ELR (cell line): Measurements from ENCODE around the gene LRP2BP.
"Not testable (repeated sequence)": the region's sequence is repeated elsewhere in the genome, so short reads cannot be mapped to it uniquely, and the experiment has no call there.

Experiments
- DNase-seq: peaks from one replicate; pipeline ENCODE4 v3.0.0-alpha.2; 2015; ENCODE audit warnings: low read depth

LRP2BP gene

DNA sequence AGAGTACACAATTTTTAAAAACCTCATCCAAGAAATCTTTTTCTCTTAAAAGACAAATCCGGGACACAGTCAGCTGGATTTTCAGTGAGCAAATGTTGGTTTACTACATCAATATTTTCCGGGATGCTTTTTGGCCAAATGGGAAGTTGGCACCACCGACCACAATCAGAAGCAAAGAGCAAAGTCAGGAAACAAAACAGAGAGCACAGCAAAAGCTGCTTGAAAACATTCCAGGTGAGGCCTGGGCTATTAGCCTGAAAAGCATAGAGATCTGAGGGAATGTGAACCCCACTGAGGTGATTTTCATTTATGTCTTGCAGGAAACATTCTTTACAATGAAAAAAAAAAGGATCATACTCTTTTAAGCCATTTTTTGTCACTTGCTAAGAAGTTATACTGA, 33.9 kb downstream of the LRP2BP start:
- DNase-seq = no peak

DNA sequence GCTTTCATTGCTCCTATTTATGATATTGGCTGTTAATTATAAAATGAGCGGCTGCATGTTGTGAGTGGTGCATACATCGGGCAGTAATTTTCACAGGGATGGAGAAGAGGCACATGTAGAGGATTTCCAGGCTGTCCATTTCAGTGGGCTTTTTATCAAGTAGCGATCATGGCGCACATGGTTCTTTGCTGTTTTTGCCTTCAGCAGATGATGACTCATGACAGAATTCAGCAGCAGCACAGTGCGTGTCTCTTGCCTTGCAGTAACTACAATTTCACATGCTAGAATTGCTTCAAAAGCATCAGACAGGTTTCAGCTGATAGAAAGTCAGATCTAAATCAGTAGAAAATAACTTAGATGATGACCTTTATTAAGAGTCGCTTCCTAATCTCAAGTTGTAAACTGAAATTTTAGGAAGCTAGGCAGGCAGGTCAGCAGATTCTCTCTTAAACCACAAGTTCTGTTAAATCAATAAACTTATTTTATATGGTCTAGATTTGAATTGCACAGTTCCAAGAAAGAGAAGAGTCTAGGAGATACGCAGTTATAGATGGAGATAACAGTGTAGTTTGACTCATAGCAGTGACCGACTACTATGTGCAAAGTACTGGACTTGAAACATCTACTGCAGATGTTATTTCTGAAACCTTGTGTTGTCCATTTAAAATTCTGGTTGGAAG, 35.8 kb downstream of the LRP2BP start:
- DNase-seq = peak; percentile 67

DNA sequence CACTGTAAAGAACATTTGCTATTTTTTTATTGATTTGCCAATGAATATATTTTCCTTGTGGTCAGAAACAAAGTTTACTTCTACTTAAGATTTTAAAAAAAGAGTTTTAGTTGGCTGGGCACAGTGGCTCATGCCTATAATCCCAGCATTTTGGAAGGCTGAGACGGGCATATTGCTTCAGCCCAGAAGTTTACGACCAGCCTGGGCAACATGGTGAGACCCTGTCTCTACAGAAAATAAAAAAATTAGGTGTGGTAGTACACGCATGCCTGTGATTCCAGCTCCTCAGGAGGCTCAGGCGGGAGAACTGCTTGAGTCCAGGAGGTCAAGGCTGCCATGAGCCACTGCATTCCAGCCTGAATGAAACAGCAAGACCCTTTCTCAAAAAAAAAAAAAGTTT, 36.8 kb downstream of the LRP2BP start:
- peak; percentile 41 for DNase-seq

DNA sequence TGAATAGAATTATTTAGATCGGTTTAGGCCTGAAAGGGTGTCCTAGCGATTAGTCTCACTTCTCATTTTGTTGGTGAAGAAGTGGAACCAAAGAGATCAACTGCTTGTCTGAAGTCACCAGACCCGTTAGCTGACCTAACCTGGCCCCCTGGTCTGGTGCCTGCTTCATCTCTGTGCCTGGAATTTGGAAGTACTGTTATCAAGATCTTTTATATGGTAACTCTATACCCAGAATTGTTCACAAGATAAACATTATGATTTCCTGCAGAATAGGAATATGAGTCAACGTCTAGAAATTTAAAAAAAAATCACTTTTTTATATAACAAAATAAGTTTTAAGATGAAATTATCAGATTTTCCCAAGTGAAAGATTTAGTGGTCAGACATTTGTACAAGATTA, 37.2 kb downstream of the LRP2BP start:
- DNase-seq = peak; percentile 72

DNA sequence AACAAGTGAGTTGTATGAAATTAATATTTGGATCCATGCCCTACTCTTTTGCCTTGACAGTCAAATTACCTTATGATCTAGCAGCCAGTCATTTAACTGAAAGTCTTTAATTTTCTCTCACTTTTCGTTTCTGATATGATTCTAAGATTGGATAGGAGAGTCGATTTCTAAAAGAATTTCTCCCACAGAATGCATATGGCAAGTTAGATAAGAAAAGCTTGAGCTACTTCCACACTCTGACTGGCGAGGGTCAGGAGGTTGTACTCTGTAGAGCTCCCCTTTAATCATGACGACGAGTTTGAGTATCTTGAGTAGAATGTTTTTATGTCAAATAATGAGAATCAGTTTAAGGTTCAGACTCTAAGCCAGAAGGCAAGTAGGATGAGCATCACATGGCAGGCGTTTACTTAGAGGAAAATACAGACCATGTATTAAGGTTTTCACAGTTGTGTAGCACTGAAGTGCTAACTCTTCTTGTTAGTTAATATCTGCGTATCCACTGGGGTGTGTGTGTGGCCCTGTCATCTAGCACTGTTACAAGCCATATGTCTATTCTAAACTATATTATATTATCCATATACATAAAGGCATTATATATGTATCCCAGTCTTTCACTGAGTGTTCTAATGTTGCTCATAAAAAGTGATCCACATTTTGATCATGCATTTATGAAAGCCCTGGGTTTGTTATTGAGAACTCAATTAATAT, 37.8 kb downstream of the LRP2BP start:
- no peak for DNase-seq

DNA sequence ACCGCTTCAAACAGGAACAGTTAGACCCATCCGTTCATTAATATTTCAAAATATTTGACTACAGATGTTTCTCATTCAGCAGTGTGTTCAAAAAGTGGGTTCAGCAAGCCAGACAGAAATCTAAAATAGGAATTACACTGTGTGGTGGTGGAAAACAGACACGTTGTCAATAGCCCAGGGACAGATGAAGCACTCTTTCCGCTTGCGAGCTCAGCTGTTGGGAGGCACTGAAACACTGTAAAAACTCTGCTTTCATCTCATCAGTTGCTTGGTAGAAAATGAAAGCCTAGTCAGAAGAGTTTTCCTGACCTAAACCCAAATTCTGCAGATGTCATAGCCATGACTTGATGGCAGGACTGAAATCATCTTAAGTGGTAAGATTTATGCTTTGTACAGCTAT, 38.5 kb downstream of the LRP2BP start:
- no peak for DNase-seq

DNA sequence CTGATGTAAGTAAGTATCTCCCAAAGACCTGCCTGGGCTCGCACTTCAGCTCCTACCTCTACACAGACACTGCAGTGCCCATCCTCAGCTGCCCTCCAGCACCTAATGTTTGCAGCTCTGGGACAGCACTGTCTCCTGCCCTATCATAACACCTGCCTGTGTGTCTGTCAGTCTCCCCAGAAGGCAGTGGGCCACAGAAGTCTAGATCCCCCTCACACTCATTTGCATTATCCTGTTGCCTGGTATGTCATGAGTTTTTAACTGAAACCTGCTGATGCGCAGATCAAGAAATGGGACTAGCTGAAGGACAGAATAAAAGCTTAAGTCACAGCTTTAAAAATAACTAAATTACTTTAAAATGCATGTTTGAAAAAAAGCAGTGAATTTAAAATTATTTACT, 43.0 kb downstream of the LRP2BP start:
- DNase-seq = no peak

DNA sequence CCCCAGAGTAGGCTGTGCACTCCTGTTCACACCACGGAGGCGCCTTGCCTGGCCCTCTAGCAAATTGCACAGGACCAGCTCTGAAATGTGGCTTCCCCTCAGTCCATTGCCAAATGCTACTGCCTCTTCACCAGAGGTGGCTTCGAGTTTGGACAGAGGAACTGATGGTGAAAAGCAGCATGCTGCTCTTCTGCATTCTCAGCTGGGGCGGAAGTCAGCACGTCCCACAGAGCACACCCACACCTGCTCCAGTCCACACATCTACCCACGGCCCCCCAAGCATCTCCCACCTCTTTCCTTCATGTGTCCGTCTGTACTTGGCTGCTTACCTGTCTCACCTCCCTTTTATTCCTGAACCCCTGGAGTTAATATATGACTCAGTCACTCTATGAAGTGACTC, 43.5 kb downstream of the LRP2BP start:
- no peak for DNase-seq

DNA sequence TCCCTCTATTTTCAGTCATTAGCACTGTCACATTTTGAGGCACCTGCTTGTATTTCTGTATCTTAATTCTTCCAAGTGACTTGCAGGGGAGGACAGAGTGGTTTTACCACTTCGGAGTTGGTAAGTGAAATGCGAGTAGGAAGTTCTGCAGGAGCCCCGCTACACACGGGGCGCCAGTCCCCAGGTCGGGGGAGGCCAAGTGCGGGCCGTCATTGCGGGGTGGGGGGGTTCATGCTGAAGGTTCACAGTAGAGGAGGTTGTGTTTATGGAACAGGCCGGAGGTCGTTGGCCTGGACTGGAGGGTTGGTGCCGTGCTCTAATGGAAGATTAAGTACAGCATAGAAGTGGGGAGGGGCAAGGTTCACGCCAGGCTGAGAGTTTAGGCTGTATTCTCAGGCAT, 44.0 kb downstream of the LRP2BP start:
- no peak for DNase-seq

DNA sequence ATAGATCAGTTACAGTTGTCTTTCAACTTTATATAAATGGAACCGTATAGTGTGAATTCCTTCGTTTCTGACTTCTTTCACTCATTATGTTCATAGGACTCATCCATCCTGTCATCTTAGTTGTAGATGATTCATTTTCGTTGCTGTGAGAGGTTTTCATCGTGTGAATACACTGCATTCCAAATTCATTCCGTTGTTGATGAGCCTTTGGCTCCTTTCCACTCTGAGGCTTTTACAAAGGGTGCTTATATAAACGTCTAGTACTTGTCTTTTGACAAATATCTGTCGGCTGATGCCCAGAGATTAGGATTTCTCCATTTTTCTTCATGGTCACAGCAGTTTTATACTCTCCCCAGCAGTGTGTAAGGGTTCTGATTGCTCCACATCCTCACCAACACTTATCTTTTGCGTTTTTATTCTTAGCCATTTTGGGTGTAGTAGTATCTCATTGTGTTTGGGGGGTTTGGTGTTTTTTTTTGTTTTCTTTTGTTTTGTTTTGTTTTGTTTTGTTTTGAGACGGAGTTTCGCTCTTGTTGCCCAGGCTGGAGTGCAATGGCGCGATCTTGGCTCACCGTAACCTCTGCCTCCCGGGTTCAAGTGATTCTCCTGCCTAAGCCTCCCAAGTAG, 48.6 kb downstream of the LRP2BP start:
- peak; percentile 62 for DNase-seq

DNA sequence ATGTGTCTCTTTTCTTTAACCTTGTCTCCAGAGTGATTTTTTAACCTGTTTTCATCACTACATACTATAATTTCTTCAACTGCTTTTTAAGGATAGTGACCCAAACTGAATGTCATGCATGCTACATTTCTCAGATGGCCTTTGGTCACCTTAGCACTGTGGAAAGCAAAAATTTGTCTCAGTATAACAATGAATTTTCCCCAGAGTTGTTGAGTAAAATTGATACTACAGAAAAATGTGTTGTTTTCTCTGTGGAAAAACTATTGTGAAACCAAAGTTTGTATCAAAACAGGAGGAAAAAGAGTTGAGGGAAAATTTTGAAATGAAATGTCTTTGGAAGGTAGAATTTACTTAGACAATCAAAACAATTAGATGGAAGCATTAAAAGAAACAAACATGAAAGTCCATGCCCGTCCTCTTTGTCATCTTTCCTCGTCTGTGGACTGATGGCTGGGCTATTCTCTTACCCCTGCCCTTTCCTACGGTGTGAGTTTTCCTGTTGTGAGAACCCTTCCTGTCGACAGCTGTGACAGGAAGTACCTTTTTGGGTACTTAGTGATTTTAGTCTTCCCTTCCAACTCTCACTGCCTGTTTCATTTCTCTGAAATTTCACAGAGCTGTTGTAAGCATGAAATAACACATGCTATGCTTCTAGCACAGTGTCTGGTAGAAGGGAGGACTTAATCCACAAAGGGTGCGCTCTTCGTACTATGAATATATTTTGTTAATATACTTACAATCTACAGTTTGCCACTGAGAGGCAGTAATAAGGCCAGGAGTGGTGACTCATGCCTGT, 50.8 kb downstream of the LRP2BP start:
- DNase-seq = no peak

DNA sequence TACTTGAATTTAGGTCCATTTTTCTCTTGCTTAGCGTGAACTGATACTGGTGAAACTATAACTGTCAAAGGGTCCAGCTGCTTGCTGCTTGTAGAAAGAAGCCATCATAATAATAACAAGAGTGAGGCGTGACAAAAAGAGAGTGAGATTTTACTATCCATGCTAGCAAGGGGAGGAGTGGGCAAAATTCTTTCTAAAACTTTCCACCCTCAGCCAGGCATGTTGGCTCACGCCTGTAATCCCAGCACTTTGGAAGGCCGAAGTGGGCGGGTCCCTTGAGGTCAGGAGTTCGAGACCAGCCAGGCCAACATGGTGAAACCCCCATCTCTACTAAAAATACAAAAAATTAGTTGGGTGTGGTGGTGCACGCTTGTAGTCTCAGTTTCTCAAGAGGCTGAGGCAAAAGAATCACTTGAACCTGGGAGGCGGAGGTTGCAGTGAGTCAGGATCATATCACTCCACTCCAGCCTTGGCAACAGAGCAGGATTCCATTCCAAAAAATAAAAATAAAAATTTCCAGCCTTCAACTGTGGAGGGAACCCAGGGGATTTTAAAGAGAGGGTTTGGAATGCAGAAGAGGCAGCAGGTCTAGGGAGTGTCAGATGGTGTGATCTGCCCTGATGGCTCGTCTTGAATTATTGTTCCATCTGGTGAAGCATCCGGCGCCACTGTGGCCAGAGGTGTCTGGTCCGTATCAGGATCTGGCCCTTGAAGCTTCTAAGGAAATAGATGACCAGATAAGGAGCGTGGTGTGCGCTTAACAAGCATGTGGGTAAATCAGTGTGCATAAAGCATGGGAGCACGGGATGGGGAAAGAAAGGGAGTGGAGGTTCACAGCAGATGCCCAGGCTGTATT, 51.8 kb downstream of the LRP2BP start:
- DNase-seq = peak; percentile 17

DNA sequence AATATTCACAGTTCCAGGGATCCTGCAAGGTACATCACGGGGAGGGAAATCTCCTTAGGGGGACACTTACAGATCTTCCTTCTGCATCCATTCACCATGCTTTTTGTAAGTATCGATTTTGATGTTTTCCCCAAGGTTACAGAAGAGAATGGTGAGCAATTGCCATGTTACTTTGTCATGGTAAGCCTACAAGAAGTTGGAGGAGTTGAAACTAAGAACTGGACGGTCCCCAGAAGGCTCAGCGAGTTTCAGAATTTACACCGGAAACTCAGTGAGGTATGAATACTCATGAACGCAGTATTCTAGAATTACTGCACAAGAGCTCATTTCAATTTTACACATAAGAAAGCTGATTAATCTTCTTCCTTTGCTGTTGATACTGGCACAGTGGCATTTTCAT, 53.9 kb downstream of the LRP2BP start:
- no peak for DNase-seq

DNA sequence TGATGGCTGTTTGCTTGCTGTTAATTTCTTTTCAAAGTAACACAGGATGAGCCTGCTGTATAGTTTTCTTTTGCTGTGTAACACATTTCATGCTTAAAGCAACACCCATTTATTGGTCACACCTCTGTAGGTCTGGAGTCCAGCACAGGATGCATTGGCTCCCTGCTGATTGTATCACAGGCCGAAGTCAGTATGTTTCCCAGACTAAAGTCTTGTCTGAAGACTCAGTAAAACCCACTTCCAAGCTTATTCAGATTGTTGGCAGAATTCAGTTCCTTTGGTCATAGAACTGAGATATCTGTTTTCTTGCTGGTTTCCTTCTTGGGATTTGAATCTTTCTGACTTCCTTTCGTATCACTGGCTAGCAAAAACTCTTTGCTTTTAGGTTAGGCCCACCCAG, 54.3 kb downstream of the LRP2BP start:
- DNase-seq = no peak

DNA sequence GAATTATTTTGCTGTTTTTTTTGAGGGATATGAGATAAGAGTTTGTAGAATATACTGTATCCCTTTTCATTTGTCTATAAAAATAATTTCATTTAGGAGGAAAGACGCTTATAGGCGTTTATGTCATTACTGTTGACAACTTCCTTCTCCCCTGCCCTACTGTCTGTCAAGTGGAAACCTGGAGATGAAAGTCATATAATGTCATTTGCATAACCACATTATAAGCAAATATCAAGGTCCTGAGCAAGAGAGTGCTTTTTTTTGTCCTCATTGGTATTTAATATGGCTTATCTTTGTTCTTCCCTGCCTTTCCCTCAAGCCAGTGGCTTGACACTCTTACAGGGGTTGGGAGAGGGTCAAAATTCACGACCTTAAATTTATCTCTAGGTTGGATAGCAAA, 55.8 kb downstream of the LRP2BP start:
- DNase-seq = no peak

DNA sequence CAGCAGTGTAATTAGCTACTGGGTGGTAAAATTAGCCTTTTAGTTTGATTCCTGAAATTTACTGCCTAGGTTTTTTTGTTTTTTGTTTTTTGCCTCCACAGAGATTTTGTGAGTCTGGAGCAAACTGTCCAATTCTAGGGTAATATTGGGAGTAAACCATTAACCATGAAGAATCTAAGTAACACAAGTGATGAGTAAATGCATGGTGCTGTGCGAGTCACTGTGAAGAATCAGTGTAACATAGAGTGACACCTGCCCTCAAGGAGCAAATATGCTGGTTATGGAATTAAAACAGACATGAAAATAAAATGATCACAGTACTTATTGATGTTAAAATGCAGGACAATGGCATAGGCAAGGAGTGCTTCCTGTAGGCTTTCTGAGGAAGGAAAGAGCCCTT, 60.1 kb downstream of the LRP2BP start:
- no peak for DNase-seq

DNA sequence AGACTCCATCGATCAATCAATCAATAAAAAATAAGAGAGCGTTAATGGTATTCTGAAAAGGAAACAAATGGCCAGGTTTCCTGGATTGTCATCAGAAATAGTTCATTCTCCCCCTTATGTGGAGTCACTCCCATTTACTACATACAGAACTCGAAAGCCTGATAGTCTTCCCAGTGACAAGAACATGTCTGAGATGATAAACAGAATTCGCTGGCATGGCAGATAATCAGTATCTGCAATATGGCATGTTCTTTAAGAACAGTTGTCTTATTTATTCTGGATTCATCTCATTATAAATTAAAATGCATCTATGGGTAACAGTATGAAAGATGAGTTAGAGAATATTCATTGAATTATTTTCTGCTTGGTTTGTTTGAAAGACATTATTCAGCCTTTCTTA, 61.4 kb downstream of the LRP2BP start:
- DNase-seq = no peak

DNA sequence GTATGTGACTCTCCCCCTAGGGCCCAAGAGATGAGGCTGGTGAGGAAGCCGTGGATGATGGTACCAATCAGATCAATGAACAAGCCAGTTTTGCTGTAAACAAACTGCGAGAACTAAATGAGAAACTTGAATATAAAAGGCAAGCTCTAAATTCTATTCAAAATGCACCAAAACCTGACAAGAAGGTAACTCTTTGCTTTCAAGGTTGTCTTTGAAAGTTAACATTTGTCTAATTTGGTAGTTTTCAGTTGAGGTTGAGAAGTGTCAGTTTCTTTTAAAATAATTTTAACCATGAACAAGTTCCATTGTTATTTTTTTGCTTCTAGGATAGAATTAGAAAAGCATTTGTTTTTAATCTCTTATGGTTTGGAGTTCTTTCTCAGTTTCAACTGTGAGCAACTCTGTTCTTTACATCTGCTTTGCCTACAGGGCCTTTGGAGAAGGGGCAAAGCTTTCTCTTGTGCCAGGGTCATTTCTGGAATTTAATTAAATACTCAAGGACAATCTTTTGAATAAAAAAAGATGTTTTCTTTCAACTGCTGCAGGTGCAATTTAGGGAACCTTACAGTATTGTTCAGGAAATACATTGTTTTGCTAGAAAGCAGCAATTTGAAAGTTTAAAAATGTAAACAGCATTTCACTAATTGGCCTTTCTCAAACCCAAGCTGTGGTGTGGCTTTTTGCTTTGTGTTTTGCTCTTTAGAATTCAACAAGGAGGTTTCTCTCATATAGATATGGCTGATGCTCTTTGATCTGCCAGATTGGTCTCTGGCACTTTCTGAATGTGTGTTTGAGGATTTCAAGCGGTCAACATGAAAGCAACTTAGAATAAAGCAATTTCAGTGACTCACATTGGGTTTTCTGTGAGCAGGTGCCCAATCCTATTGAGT, 62.9 kb downstream of the LRP2BP start:
- no peak for DNase-seq

DNA sequence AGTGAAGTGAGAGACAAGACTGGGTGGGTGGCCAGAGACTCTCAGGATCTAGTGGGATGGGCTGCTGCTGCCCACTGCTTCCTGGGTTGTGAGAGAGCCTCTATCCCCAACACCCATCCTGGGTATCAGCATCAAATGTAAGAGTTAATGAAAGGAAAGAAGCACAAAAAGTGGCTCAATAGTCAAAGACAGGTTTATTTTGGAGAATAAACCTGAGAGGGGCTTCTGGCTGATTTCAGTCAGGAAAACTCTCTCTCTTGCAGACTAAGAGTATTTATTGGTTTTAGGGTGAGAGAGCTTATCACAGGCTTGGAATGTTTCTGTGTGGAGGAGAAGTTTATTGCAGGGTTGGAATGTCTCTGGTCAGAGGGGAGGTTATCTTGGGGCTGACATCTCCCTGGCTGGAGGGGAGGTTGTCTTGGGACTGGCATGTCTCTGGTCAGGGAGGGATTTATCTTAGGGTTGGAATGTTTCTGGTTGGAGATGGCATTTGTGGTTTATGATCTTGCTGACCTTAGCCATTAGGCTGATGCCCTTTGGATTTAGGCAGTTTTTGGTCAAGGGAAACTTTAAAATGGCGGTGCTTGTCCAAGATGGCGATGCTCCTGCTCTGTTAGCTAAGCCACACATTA, 65.7 kb downstream of the LRP2BP start:
- not testable (repeated sequence) for DNase-seq

DNA sequence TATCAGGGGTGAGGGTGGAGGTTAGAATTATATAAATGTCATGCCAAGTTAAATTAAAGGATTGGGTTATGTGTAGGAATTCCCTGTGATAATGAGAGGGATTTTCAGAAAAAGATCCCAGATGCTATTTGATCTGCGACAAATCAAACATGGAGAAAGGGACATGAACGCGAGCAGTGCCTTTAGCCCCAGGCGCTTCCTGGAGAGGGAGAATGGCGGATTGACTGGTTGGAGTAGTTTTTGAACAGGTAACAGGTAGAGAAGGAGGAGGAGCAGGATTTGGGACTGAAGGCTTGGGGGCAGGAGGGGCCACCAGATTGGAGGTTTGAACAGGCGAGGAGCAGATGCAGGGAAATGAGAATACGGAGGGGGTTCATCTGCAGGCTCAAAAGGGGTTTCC, 67.1 kb downstream of the LRP2BP start:
- DNase-seq = no peak
